Activated B cell treated with CpG ODN at 0.5 μM for 24 hours (primary cell): ENCODE data around the gene CRYBB3. TPM values are rescaled to one million over a fixed set of nuclear protein-coding genes. Genes with fewer than 3 reads are reported as not detected.

ENCODE experiments used
- ATAC-seq: fragments of 200-7000 bp; cut with Tn5 transposase; one replicate; pipeline ENCODE4 v1.10.0; 2021; ENCODE audit warnings: low read depth, mild to moderate bottlenecking, moderate library complexity
- CTCF ChIA-PET: fragments of 350-600 bp; sonication (Branson Sonifier 250); formaldehyde crosslinking; loops from one replicate; lab custom pipeline; 2021; ENCODE audit warnings: antibody characterized with exemption; lab: Charles Lee
- POLR2A ChIA-PET: fragments of 350-600 bp; sonication (Branson Sonifier 250); formaldehyde crosslinking; loops from one replicate; lab custom pipeline; 2021; ENCODE audit warnings: antibody characterized with exemption; lab: Charles Lee
- DNase-seq: peaks from one replicate; pipeline ENCODE4 v3.0.0; 2022
- H3K27ac Mint-ChIP-seq: one replicate; pipeline ENCODE4 v1.8.0; 2020; ENCODE audit warnings: mixed read lengths
- H3K27me3 Mint-ChIP-seq: one replicate; pipeline ENCODE4 v1.8.0; 2021; ENCODE audit warnings: mixed read lengths
- H3K36me3 Mint-ChIP-seq: one replicate; pipeline ENCODE4 v1.8.0; 2021; ENCODE audit warnings: low read depth, mixed read lengths
- H3K4me1 Mint-ChIP-seq: one replicate; pipeline ENCODE4 v1.8.0; 2021; ENCODE audit warnings: mixed read lengths
- H3K4me3 Mint-ChIP-seq: one replicate; pipeline ENCODE4 v1.8.0; 2020; ENCODE audit warnings: mild to moderate bottlenecking, mixed read lengths
- H3K9me3 Mint-ChIP-seq: one replicate; pipeline ENCODE4 v1.8.0; 2020; ENCODE audit warnings: mixed read lengths
- CTCF ChIP-seq: fragments of 200-600 bp; IDR thresholded peaks from one replicate; pipeline ENCODE4 v1.8.0; 2022; ENCODE audit warnings: antibody characterized with exemption, mild to moderate bottlenecking
- intact Hi-C: fragments of 100-400 bp; cut with micrococcal nuclease; formaldehyde crosslinking; loops from one replicate; pipeline ENCODE4 v1.15.1; 2024
- total RNA-seq: library from RNA; stranded (reverse); gene quantifications from 2 replicates; pipeline ENCODE4 v1.2.3, GENCODE V29; 2022

Gene CRYBB3
- total RNA-seq: not detected in 2 replicates

GRCh38 chr22:25199731-25200520 lies at the start of gene CRYBB3:
TSS of gene CRYBB3 (plus strand) at chr22:25199858. CDS start at chr22:25201397, 1,539 bp downstream.
- no peak for ATAC-seq
- H3K36me3 Mint-ChIP-seq: no peaks in the 10 kb centered on the region
- CTCF ChIA-PET: interaction anchor here (0.6 kb wide), 1 partner anchor 311 kb away, joined by 3 read pairs; no protein-coding TSS in a partner anchor

GRCh38 chr22:25153961-25154666 lies 45.5 kb upstream of the CRYBB3 start:
- no peak overlapping the region for H3K27ac Mint-ChIP-seq
- TF ChIP-seq CTCF: no peak
- ChIA-PET POLR2A (no interaction called here), CTCF (no interaction called here)
- no peak for ATAC-seq
- DNase-seq: no peak
- H3K4me3 Mint-ChIP-seq: no peak overlapping the region
- H3K36me3 Mint-ChIP-seq: no peaks in the 10 kb centered on the region
- no peaks in the 10 kb centered on the region for H3K9me3 Mint-ChIP-seq
- H3K4me1 Mint-ChIP-seq: no peaks in the 10 kb centered on the region
- intact Hi-C loops: no loop called here
- H3K27me3 Mint-ChIP-seq: peaks cover 3% of the 10 kb centered on the region

More at GRCh38 chr22:25199731-25200520, at the start of gene CRYBB3:
- intact Hi-C loops: no loop called here
- no peaks in the 10 kb centered on the region for H3K4me1 Mint-ChIP-seq
- TF ChIP-seq CTCF: no peak
- H3K27ac Mint-ChIP-seq: no peak within 1 kb of the TSS
- H3K9me3 Mint-ChIP-seq: no peaks in the 10 kb centered on the region
- peaks cover 4% of the 10 kb centered on the region for H3K27me3 Mint-ChIP-seq
- DNase-seq: no peak
- POLR2A ChIA-PET: no interaction called here
- H3K4me3 Mint-ChIP-seq: no peak within 1 kb of the TSS

GRCh38 chr22:25154667-25154999 lies 45.0 kb upstream of the CRYBB3 start:
- Mint-ChIP-seq H3K27me3 (no peaks in the 10 kb centered on the region), H3K4me1 (no peaks in the 10 kb centered on the region), H3K36me3 (no peaks in the 10 kb centered on the region), H3K4me3 (no peak overlapping the region), H3K27ac (no peak overlapping the region), H3K9me3 (no peaks in the 10 kb centered on the region)
- intact Hi-C loops: no loop called here
- no peak for ATAC-seq
- ChIA-PET CTCF (no interaction called here), POLR2A (no interaction called here)
- no peak for TF ChIP-seq CTCF
- no peak for DNase-seq

- H3K27me3 Mint-ChIP-seq: peaks cover 3% of the 10 kb centered on the region
Measured at GRCh38 chr22:25156736-25157135, 42.9 kb upstream of the CRYBB3 start.

More at GRCh38 chr22:25156736-25157135, 42.9 kb upstream of the CRYBB3 start:
- intact Hi-C loops: no loop called here
- DNase-seq: no peak
- Mint-ChIP-seq H3K4me1 (no peaks in the 10 kb centered on the region), H3K9me3 (no peaks in the 10 kb centered on the region), H3K4me3 (no peak overlapping the region), H3K27ac (no peak overlapping the region), H3K36me3 (no peaks in the 10 kb centered on the region)
- POLR2A ChIA-PET: no interaction called here
- no peak for TF ChIP-seq CTCF
- ATAC-seq: no peak
- CTCF ChIA-PET: no interaction called here
